Thyroid gland (tissue), 4 donors: ENCODE data around the gene OR5D16.

ENCODE experiments used
- CTCF ChIP-seq, 6 experiments: fragments of 200-600 bp in 3 of 6; fragments of 450-650 bp in 3 of 6; sonication (generic) in 3 of 6; IDR thresholded peaks; one replicate each; pipeline ENCODE4 v1.5.1; 2016 to 2019; ENCODE audit warnings: antibody characterized with exemption in 6 of 6, mild to moderate bottlenecking in 2 of 6, inconsistent platforms in 1 of 6, moderate library complexity in 1 of 6
- POLR2A ChIP-seq, 2 donors: fragments of 450-650 bp; IDR thresholded peaks; one replicate each; pipeline ENCODE4 v1.6.1; 2017; ENCODE audit warnings: antibody characterized with exemption in 2 of 2, mild to moderate bottlenecking in 2 of 2, moderate library complexity in 1 of 2

- TF ChIP-seq CTCF (IDR thresholded peaks at IDR 0.05) = no peak
- TF ChIP-seq POLR2A (IDR thresholded peaks at IDR 0.05) = no peak
Measured at GRCh38 chr11:55838452-55838851, at the start of gene OR5D16.
